ENCODE measurements around the gene FCN1. TPM values are rescaled to one million over a fixed set of nuclear protein-coding genes. Genes with fewer than 3 reads are reported as not detected.

The FCN1 gene
- total RNA-seq, 4 donors from 2014 or later = 2.0 to 10.5 (median 4.3) TPM

- no peak for TF ChIP-seq CTCF (IDR thresholded peaks at IDR 0.05; ENCODE audit: low read depth)
Measured at GRCh38 chr9:134913041-134913712, 4.5 kb downstream of the FCN1 start.

- TF ChIP-seq CTCF (IDR thresholded peaks at IDR 0.05; ENCODE audit: low read depth) = no peak
Measured at GRCh38 chr9:134912126-134912840, 5.4 kb downstream of the FCN1 start.

DNA sequence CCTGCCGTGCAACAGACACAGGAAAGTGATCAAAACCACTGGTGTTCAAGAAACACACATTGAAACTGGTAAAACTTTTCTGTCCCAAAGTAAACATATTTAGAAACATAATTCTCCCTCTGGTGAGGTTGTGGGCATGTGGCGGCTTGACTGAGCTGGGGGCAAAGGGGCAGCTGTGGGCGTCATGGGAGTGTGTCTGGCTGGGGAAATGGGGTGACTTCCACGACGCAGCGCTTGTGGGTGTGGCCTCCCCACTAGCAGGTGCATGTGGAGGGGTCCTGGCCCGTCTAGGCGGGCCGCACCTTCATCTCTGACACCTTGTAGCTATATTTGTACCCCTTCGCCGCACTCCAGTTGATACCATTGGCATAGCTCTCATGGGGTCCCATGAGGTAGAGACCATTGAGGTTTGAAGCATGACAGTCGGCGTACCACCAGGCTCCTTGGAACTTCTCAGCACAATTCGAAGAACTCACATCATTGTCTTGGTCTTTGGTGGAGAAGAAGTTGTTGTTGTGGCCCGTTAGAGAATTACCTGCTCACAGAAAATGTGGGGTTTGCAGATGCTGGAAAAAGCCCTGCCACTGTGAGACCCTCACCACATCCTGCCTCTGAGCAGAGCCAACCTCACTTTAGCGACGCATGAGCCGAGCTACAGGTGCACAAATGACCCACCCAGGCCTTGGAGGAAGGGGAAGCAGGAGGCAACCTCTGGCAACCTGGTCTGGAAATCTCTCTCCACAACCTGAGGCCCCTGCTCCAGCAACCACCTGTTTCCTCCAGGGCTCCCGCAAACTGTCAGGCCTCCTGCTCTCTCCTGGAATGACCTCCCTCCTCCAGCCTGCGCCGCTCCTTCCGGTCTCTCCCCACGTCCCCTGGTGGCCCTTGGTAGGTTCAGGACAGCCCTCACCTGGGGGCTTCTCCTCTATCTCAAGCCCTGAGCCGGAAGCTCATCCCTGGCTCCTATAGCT is 7.9 kb downstream of the FCN1 start:
- no peak for TF ChIP-seq CTCF (IDR thresholded peaks at IDR 0.05; ENCODE audit: low read depth)

DNA sequence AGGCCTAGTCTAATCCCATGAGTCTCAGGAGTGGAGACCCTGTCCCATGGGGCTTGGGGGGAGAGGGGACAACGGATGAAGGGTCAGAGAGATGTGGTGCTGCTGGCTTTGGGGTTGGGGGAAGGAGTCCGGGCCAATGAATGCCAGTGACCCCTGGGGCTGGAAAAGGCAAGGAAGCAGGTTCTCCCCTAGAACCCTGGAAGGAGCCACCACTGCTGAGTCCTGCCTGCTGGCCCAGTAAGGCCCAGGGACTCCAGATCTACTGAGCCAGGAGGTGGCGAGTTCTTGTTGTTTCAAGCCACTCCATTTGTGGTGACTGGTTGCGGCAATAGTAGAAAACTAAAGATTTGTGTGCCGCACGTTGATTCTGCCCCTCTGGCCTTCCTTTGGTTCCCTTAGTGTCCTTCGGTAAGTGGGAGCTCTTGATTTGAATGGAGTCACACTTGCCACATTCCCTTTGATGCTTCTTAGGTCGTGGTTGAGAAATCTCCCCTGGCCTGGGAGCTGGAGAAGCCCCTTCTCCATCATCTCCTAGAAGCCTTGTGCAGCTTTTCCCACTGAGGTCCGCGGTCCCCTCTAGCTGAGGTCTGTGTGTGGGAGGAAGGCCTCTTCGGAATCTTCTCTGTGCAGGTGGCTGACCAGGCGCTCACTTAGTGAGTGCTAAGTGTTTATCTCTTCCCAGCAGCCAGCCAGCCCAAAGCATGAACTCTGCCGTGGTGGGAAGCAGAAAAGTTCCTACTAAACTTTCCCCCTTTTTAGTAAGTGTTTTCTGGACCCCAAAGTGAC is 9.0 kb downstream of the FCN1 start:
- TF ChIP-seq CTCF (IDR thresholded peaks at IDR 0.05; ENCODE audit: low read depth) = no peak

- TF ChIP-seq CTCF (IDR thresholded peaks at IDR 0.05; ENCODE audit: low read depth) = no peak
Measured at GRCh38 chr9:134902936-134903335, 14.8 kb downstream of the FCN1 start.

DNA sequence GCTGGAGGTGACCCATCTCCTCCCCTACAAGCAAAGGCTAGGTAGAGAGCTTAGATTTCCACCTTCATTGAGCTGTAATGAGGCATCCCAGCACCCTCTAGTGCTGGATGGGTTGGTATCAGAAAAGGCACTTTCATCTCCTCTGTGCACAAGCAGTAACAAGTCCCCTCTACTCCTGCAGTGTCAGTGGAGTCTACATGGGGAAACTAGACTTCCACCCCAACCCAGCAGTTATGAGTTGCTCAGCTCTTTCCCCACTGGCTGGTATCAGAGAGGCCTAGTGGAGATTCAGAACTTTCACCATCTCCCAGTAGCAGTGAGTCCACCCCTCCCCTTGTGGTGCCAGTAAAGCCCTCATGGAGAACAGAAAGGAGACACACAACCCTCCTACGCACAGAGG is 17.9 kb downstream of the FCN1 start:
- no peak for TF ChIP-seq CTCF (IDR thresholded peaks at IDR 0.05; ENCODE audit: low read depth)
